Transverse colon (tissue), 3 donors: Measurements from ENCODE around the gene SCN4A.
A peak's percentile ranks its signal among the peaks of the same experiment; 100 is the strongest.

ENCODE experiments used
- CTCF ChIP-seq, 5 experiments: fragments of 200-600 bp in 3 of 5; fragments of 450-650 bp in 2 of 5; sonication (generic) in 3 of 5; IDR thresholded peaks; 1 replicate in 2 of 5; 2 replicates in 3 of 5; pipeline ENCODE4 v1.5.1; 2016 to 2017; ENCODE audit warnings: antibody characterized with exemption in 5 of 5, inconsistent platforms in 3 of 5, mild to moderate bottlenecking in 2 of 5, moderate library complexity in 1 of 5
- POLR2A ChIP-seq: fragments of 450-650 bp; IDR thresholded peaks from one replicate; pipeline ENCODE4 v1.6.1; 2016; ENCODE audit warnings: antibody characterized with exemption, mild to moderate bottlenecking, moderate library complexity

GRCh38 chr17:63946440-63947363, 26.0 kb downstream of the SCN4A start:
- TF ChIP-seq CTCF (IDR thresholded peaks at IDR 0.05): peak; percentile 57 to 80 (median 70)
- no peak for TF ChIP-seq POLR2A
